GM23338 (cell line): ENCODE measurements around the gene CAMSAP3. TPM values are rescaled to one million over a fixed set of nuclear protein-coding genes. Genes with fewer than 3 reads are reported as not detected.

Experiments
- ATAC-seq: fragments of 200-7000 bp; cut with Tn5 transposase; 3 replicates; pipeline ENCODE4 v1.9.1; 2020
- DNase-seq: peaks from one replicate; pipeline ENCODE4 v3.0.0-alpha.2; 2015; ENCODE audit warnings: low spot score
- H2AFZ ChIP-seq: fragments of 200-600 bp; sonication (generic); 2 replicates; pipeline ENCODE4 v1.8.0; 2016; ENCODE audit warnings: antibody characterized with exemption, mild to moderate bottlenecking, moderate library complexity
- H3F3A ChIP-seq: fragments of 200-600 bp; sonication (generic); replicated peaks from 2 replicates; pipeline ENCODE4 v1.8.0; 2017; ENCODE audit warnings: antibody characterized with exemption, mixed run types, low read depth
- H3K27ac ChIP-seq: fragments of 200-600 bp; sonication (generic); 2 replicates; pipeline ENCODE4 v1.6.1; 2016; ENCODE audit warnings: low read depth
- H3K27me3 ChIP-seq: fragments of 200-600 bp; sonication (generic); 2 replicates; pipeline ENCODE4 v1.8.0; 2016; ENCODE audit warnings: mild to moderate bottlenecking, mixed run types, moderate library complexity; ENCODE audit not compliant: insufficient read depth
- H3K36me3 ChIP-seq: fragments of 200-600 bp; sonication (generic); 2 replicates; pipeline ENCODE4 v1.8.0; 2016; ENCODE audit warnings: mild to moderate bottlenecking; ENCODE audit not compliant: insufficient read depth
- H3K4me1 ChIP-seq: fragments of 200-600 bp; sonication (generic); 2 replicates; pipeline ENCODE4 v1.8.0; 2016; ENCODE audit warnings: mild to moderate bottlenecking, moderate library complexity; ENCODE audit not compliant: insufficient read depth
- H3K4me2 ChIP-seq: fragments of 200-600 bp; sonication (generic); 2 replicates; pipeline ENCODE4 v1.7.1; 2017; ENCODE audit warnings: mixed run types
- H3K4me3 ChIP-seq: fragments of 200-600 bp; sonication (generic); 2 replicates; pipeline ENCODE4 v1.6.1; 2016; ENCODE audit warnings: mixed run types
- H3K79me2 ChIP-seq: fragments of 200-600 bp; sonication (generic); replicated peaks from 2 replicates; pipeline ENCODE4 v1.8.0; 2017; ENCODE audit warnings: mild to moderate bottlenecking; ENCODE audit not compliant: insufficient read depth
- H3K9me2 ChIP-seq: fragments of 200-600 bp; sonication (generic); 2 replicates; pipeline ENCODE4 v1.8.0; 2017; ENCODE audit not compliant: insufficient read depth
- H4K20me1 ChIP-seq: fragments of 200-600 bp; sonication (generic); replicated peaks from 2 replicates; pipeline ENCODE4 v1.8.0; 2017; ENCODE audit warnings: mild to moderate bottlenecking; ENCODE audit not compliant: insufficient read depth
- H3K27ac Mint-ChIP-seq: 2 replicates; pipeline ENCODE4 v1.8.0; 2020; ENCODE audit warnings: inconsistent platforms, mild to moderate bottlenecking, moderate library complexity, mixed read lengths
- H3K27me3 Mint-ChIP-seq: 3 replicates; pipeline ENCODE4 v1.8.0; 2022; ENCODE audit warnings: low read depth, mild to moderate bottlenecking, moderate library complexity, mixed read lengths, inconsistent platforms; ENCODE audit not compliant: insufficient read depth, poor library complexity
- H3K36me3 Mint-ChIP-seq: 3 replicates; pipeline ENCODE4 v1.8.0; 2021; ENCODE audit warnings: low read depth, mild to moderate bottlenecking, inconsistent platforms, moderate library complexity, mixed read lengths
- H3K4me1 Mint-ChIP-seq: 3 replicates; pipeline ENCODE4 v1.8.0; 2020; ENCODE audit warnings: mild to moderate bottlenecking, inconsistent platforms, mixed read lengths
- H3K4me3 Mint-ChIP-seq: 3 replicates; pipeline ENCODE4 v1.8.0; 2021; ENCODE audit warnings: moderate library complexity, mild to moderate bottlenecking, inconsistent platforms, mixed read lengths
- H3K9me3 Mint-ChIP-seq: 3 replicates; pipeline ENCODE4 v1.8.0; 2020; ENCODE audit warnings: moderate library complexity, mild to moderate bottlenecking, inconsistent platforms, mixed read lengths
- CREB1 ChIP-seq: fragments of 250-450 bp; sonication (Bioruptor Pico); IDR thresholded peaks from 2 replicates; pipeline ENCODE4 v1.5.0; 2020; ENCODE audit warnings: low read depth, mild to moderate bottlenecking, moderate library complexity
- POLR2AphosphoS5 ChIP-seq: IDR thresholded peaks from 2 replicates; pipeline ENCODE4 v1.6.1; 2016; ENCODE audit warnings: antibody characterized with exemption, low read depth
- STAT1 ChIP-seq: IDR thresholded peaks from one replicate; pipeline ENCODE4 v1.6.1; 2016; ENCODE audit warnings: antibody characterized with exemption; ENCODE audit not compliant: unreplicated experiment
- ZNF114 ChIP-seq: fragments of 250-450 bp; sonication (Bioruptor Pico); IDR thresholded peaks from 2 replicates; pipeline ENCODE4 v1.5.0; 2020; ENCODE audit warnings: mild to moderate bottlenecking, moderate library complexity
- ZNF331 ChIP-seq: fragments of 250-450 bp; sonication (Bioruptor Pico); IDR thresholded peaks from 2 replicates; pipeline ENCODE4 v1.5.0; 2020; ENCODE audit warnings: low read depth, mild to moderate bottlenecking, moderate library complexity
- ZNF462 ChIP-seq: fragments of 250-450 bp; sonication (Bioruptor Pico); IDR thresholded peaks from 2 replicates; pipeline ENCODE4 v1.5.0; 2020; ENCODE audit warnings: mild to moderate bottlenecking, moderate library complexity
- polyA plus RNA-seq: library from polyadenylated mRNA; unstranded; fragments of >200 nt; fragmentation: Nextera tagmentation; extraction: Ambion mirVana; gene quantifications from 2 replicates; pipeline ENCODE4 v1.2.1, GENCODE V29; 2016
- total RNA-seq: library from RNA; depleted of rRNA; stranded (reverse); fragments of >200 nt; shearing (Covaris generic); gene quantifications from 2 replicates; pipeline ENCODE4 v1.2.3, GENCODE V29; 2014
- TF ChIP-seq, protein P1 (sequence below): IDR thresholded peaks from one replicate; pipeline ENCODE4 v1.6.1; 2018; ENCODE audit warnings: antibody characterized with exemption; ENCODE audit not compliant: unreplicated experiment

CAMSAP3 gene
- total and polyA plus RNA-seq, 2 experiments from 2014 or later: 6.4 to 32.2 TPM

DNA sequence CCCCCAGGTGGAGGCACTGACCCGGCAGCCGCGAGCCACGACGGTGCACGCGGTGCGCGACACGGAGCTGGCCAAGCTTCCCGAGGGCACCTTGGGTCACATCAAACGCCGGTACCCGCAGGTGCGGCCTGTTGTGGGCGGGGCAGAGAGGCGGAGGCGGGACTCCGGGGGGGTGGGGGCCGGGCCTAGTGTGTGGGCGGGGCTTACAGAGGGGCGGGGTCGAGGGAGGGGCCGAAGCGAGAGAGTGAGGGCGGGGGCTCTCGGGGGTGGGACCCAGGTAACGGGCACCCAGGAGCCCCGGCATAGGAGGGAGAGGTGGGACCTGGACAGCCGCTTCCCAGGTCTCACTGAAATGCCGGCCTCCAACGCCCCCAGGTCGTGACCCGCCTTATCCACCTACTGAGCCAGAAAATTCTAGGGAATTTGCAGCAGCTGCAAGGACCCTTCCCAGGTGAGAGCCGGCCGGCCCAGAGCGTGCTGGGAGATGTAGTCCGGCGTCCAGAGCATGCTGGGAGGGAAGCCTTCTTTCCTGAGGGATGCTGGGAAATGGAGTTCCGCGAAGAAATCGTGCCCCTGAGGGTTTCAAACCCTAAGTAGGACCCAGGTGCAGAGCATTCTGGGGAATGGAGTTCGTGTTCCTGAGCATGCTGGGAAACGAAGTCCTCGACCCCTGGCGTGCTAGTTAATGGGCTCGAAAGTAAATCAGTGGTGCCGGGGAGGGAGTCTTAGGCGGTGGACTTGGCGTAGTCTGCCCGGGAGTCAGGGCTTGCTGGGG is 44.5 kb upstream of the CAMSAP3 start (continued):
- TF ChIP-seq ZNF462 (no peak), ZNF331 (CRISPR knock-in tag) (peak; percentile 32; the same call in 1 of the 2 replicates), ZNF114 (CRISPR knock-in tag) (peak; percentile 62; the same call in 1 of the 2 replicates)

GRCh38 chr19:7552781-7553180 is 42.9 kb upstream of the CAMSAP3 start:
- no peak overlapping the region for H3K4me3 ChIP-seq
- H3K36me3 ChIP-seq: no peaks in the 10 kb centered on the region
- no peaks in the 10 kb centered on the region for H3F3A ChIP-seq
- no peak overlapping the region for H2AFZ ChIP-seq
- H4K20me1 ChIP-seq: no peaks in the 10 kb centered on the region
- Mint-ChIP-seq H3K4me1 (peaks cover 3% of the 10 kb centered on the region; the same call in 2 of the 3 replicates), H3K27ac (no peak overlapping the region), H3K9me3 (no peaks in the 10 kb centered on the region; the same call in 2 of the 3 replicates), H3K4me3 (no peak overlapping the region; the same call in 2 of the 3 replicates), H3K36me3 (peaks cover 19% of the 10 kb centered on the region), H3K27me3 (peaks cover 7% of the 10 kb centered on the region)
- H3K4me2 ChIP-seq: no peak overlapping the region
- peaks cover 3% of the 10 kb centered on the region; the same call in 1 of the 2 replicates for H3K4me1 ChIP-seq
- TF ChIP-seq, protein P1, sequence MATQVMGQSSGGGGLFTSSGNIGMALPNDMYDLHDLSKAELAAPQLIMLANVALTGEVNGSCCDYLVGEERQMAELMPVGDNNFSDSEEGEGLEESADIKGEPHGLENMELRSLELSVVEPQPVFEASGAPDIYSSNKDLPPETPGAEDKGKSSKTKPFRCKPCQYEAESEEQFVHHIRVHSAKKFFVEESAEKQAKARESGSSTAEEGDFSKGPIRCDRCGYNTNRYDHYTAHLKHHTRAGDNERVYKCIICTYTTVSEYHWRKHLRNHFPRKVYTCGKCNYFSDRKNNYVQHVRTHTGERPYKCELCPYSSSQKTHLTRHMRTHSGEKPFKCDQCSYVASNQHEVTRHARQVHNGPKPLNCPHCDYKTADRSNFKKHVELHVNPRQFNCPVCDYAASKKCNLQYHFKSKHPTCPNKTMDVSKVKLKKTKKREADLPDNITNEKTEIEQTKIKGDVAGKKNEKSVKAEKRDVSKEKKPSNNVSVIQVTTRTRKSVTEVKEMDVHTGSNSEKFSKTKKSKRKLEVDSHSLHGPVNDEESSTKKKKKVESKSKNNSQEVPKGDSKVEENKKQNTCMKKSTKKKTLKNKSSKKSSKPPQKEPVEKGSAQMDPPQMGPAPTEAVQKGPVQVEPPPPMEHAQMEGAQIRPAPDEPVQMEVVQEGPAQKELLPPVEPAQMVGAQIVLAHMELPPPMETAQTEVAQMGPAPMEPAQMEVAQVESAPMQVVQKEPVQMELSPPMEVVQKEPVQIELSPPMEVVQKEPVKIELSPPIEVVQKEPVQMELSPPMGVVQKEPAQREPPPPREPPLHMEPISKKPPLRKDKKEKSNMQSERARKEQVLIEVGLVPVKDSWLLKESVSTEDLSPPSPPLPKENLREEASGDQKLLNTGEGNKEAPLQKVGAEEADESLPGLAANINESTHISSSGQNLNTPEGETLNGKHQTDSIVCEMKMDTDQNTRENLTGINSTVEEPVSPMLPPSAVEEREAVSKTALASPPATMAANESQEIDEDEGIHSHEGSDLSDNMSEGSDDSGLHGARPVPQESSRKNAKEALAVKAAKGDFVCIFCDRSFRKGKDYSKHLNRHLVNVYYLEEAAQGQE: no peak
- TF ChIP-seq STAT1 (no peak), CREB1 (CRISPR knock-in tag) (no peak), POLR2AphosphoS5 (no peak)
- H3K27ac ChIP-seq: no peak overlapping the region
- ATAC-seq (no peak), DNase-seq (no peak)
- H3K79me2 ChIP-seq: no peaks in the 10 kb centered on the region
- no peaks in the 10 kb centered on the region for H3K27me3 ChIP-seq
- H3K9me2 ChIP-seq: no peaks in the 10 kb centered on the region
